Activated B cell treated with CpG ODN at 0.5 μM for 24 hours (primary cell): ENCODE measurements around the gene GPR137B. TPM values are rescaled to one million over a fixed set of nuclear protein-coding genes. Genes with fewer than 3 reads are reported as not detected.

Experiments used
- ATAC-seq: fragments of 200-7000 bp; cut with Tn5 transposase; one replicate; pipeline ENCODE4 v1.10.0; 2021; ENCODE audit warnings: low read depth, mild to moderate bottlenecking, moderate library complexity
- CTCF ChIA-PET: fragments of 350-600 bp; sonication (Branson Sonifier 250); formaldehyde crosslinking; loops from one replicate; lab custom pipeline; 2021; ENCODE audit warnings: antibody characterized with exemption; lab: Charles Lee
- POLR2A ChIA-PET: fragments of 350-600 bp; sonication (Branson Sonifier 250); formaldehyde crosslinking; loops from one replicate; lab custom pipeline; 2021; ENCODE audit warnings: antibody characterized with exemption; lab: Charles Lee
- DNase-seq: peaks from one replicate; pipeline ENCODE4 v3.0.0; 2022
- H3K27ac Mint-ChIP-seq: one replicate; pipeline ENCODE4 v1.8.0; 2020; ENCODE audit warnings: mixed read lengths
- H3K27me3 Mint-ChIP-seq: one replicate; pipeline ENCODE4 v1.8.0; 2021; ENCODE audit warnings: mixed read lengths
- H3K36me3 Mint-ChIP-seq: one replicate; pipeline ENCODE4 v1.8.0; 2021; ENCODE audit warnings: low read depth, mixed read lengths
- H3K4me1 Mint-ChIP-seq: one replicate; pipeline ENCODE4 v1.8.0; 2021; ENCODE audit warnings: mixed read lengths
- H3K4me3 Mint-ChIP-seq: one replicate; pipeline ENCODE4 v1.8.0; 2020; ENCODE audit warnings: mild to moderate bottlenecking, mixed read lengths
- H3K9me3 Mint-ChIP-seq: one replicate; pipeline ENCODE4 v1.8.0; 2020; ENCODE audit warnings: mixed read lengths
- intact Hi-C: fragments of 100-400 bp; cut with micrococcal nuclease; formaldehyde crosslinking; loops from one replicate; pipeline ENCODE4 v1.15.1; 2024
- total RNA-seq: library from RNA; stranded (reverse); gene quantifications from 2 replicates; pipeline ENCODE4 v1.2.3, GENCODE V29; 2022
- TF ChIP-seq, protein P1 (sequence below): fragments of 200-600 bp; IDR thresholded peaks from one replicate; pipeline ENCODE4 v1.8.0; 2022; ENCODE audit warnings: antibody characterized with exemption, mild to moderate bottlenecking

Gene GPR137B
- total RNA-seq, 1 donor from 2014 or later, result 11.8 TPM

DNA sequence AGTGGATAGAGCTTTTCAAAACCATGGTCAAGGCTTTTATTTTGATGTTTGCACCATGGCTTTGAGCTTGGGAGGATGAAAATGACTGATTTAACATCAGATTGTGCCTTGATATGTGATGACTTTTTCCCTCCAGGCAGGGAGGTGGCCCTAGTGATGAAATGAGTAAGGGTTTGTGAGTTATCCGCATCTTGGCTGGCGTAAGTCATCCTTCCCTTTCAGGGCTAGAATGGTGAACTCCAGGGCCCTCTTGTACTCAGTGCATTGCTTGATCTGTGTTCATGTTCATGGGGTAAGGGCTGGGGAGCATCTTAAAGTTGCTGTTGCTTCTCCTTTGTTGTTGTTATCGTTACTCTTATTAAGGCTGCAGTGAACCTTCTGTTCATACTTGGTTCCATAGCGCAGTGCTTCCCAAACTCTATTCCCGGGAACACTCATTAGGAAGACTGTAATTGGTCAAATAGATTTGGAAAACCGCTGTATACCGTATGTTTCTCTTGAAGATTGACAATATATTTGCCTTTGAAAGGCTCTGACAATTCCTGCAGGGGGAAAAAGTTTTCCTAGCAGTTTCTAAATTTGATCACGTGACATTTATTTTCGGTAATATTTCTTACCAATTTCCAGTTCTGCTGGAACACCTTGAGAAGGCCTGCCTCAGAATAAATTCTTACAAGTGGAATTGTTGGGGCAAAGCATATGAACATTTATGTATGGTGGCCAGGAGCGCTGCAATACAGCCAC is 23.1 kb downstream of the GPR137B start:
- peaks cover 1% of the 10 kb centered on the region for H3K27me3 Mint-ChIP-seq
- no peak for ATAC-seq

DNA sequence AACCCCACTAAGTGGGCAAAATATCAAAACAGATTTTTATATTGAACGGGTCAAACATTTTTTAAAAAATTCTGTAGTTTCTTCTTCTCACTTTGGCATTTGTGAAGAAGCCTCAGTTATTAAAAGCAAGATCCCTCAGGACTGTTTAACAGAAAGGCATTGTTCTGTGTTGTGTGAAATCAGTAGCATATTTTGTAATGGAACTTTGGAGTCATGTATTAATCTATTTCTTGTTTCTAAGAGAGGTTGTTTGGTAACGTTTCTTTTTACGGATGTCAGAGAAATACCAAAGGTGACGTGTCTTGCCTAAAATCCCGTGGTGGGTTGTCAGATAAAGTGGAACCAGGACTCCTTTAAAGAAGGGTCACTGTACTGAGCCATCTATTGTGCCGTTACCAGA is 23.7 kb downstream of the GPR137B start:
- peaks cover 23% of the 10 kb centered on the region for H3K4me1 Mint-ChIP-seq
- H3K36me3 Mint-ChIP-seq, result peaks cover 19% of the 10 kb centered on the region
- H3K27ac Mint-ChIP-seq, result no peak overlapping the region
- ChIA-PET POLR2A (no interaction called here), CTCF (no interaction called here)
- H3K9me3 Mint-ChIP-seq, result peaks cover 19% of the 10 kb centered on the region
- no peak for ATAC-seq
- intact Hi-C loops, result no loop called here
- no peak for DNase-seq
- peaks cover 1% of the 10 kb centered on the region for H3K27me3 Mint-ChIP-seq
- TF ChIP-seq, protein P1, sequence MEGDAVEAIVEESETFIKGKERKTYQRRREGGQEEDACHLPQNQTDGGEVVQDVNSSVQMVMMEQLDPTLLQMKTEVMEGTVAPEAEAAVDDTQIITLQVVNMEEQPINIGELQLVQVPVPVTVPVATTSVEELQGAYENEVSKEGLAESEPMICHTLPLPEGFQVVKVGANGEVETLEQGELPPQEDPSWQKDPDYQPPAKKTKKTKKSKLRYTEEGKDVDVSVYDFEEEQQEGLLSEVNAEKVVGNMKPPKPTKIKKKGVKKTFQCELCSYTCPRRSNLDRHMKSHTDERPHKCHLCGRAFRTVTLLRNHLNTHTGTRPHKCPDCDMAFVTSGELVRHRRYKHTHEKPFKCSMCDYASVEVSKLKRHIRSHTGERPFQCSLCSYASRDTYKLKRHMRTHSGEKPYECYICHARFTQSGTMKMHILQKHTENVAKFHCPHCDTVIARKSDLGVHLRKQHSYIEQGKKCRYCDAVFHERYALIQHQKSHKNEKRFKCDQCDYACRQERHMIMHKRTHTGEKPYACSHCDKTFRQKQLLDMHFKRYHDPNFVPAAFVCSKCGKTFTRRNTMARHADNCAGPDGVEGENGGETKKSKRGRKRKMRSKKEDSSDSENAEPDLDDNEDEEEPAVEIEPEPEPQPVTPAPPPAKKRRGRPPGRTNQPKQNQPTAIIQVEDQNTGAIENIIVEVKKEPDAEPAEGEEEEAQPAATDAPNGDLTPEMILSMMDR, result no peak
- no peak overlapping the region for H3K4me3 Mint-ChIP-seq

More for the DNA sequence above, 23.1 kb downstream of the GPR137B start:
- intact Hi-C loops, result no loop called here
- TF ChIP-seq, protein P1, result no peak
- Mint-ChIP-seq H3K4me1 (peaks cover 30% of the 10 kb centered on the region), H3K27ac (no peak overlapping the region), H3K9me3 (peaks cover 19% of the 10 kb centered on the region), H3K36me3 (peaks cover 23% of the 10 kb centered on the region), H3K4me3 (no peak overlapping the region)
- DNase-seq, result no peak
- ChIA-PET POLR2A (no interaction called here), CTCF (no interaction called here)

DNA sequence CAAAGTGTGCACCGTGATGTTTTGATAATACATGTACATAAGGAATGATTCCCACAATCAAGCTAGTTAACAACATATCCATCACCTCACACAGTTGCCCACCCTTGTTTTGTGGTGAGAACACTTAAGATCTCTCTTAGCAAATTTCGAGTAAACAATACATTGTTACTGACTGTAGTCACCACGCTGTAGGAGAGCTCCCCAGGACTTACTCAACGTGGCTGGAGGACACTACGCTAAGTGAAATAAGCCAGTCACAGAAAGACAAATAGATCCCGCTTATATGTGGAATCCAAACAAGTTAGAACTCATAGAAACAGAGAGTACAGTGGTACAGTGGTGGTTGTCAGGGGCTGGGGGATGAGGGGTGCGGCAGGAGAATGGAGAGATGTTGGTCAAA is 24.8 kb downstream of the GPR137B start:
- POLR2A ChIA-PET, result no interaction called here
- no peak for DNase-seq
- peaks cover 10% of the 10 kb centered on the region for H3K36me3 Mint-ChIP-seq
- H3K27ac Mint-ChIP-seq, result no peak overlapping the region
- peaks cover 15% of the 10 kb centered on the region for H3K4me1 Mint-ChIP-seq
- H3K4me3 Mint-ChIP-seq, result no peak overlapping the region
- TF ChIP-seq, protein P1, result no peak
- H3K27me3 Mint-ChIP-seq, result peaks cover 1% of the 10 kb centered on the region
- CTCF ChIA-PET, result no interaction called here
- no peak for ATAC-seq
- H3K9me3 Mint-ChIP-seq, result peaks cover 13% of the 10 kb centered on the region
- intact Hi-C loops, result no loop called here

DNA sequence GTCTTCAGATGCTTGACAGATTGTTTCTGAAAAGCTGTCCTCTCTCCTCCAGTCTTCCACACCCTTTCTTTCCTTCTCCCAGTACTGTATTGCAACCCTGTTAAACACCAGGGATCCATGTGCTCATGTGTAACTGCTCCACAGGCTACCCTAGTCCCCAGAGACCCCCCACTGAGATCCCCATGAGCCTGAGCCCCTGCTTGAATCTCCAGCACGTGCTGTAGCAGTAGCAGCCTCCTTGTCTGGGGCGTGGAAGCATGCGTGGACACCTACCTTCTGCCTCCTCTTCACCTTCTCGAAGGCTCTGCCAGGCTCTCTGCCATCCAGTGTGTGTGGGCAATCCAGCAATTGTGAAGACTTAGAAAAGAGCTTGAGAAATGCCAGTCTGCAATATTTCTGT is 25.2 kb downstream of the GPR137B start:
- intact Hi-C loops, result no loop called here
- H3K27ac Mint-ChIP-seq, result no peak overlapping the region
- TF ChIP-seq, protein P1, result no peak
- H3K36me3 Mint-ChIP-seq, result peaks cover 8% of the 10 kb centered on the region
- DNase-seq (no peak), ATAC-seq (no peak)
- H3K4me1 Mint-ChIP-seq, result peaks cover 15% of the 10 kb centered on the region
- peaks cover 13% of the 10 kb centered on the region for H3K9me3 Mint-ChIP-seq
- H3K4me3 Mint-ChIP-seq, result no peak overlapping the region
- H3K27me3 Mint-ChIP-seq, result peaks cover 1% of the 10 kb centered on the region
- ChIA-PET POLR2A (no interaction called here), CTCF (no interaction called here)

DNA sequence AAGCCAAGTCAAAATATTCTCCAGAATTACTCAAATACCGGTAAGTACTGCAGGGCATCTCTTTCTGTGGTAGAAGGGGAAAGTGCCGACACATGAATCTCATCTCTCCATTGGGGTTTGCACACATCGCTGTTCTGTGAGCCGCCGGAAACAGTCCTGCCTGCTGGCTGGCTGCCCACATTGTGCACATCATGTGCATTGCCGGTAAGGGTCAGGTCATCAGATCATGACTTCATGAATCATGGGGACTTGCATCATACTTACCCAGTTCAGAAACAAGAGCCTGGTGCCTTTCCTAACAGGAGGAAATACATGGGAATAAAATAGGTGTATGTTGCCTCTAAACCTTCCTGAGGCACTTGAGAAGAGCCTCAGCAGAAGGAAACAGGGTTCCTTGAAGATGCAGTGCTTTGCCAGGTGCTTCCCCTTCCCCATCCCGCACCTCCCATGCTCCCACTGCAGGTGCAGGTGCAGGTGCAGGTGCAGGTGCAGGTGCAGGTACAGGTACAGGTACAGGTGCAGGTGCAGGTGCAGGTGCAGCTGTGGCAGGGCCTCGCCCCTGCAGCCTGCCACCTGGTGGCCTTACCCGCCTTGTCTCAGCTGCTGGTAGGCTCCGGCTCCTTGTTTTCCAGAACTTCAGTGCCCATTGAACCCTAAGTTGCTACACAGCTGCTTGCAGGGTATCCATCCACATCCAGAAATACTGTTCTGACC is 26.5 kb downstream of the GPR137B start:
- H3K27me3 Mint-ChIP-seq, result peaks cover 1% of the 10 kb centered on the region
- peaks cover 5% of the 10 kb centered on the region for H3K4me1 Mint-ChIP-seq
- intact Hi-C loops, result no loop called here
- DNase-seq, result no peak
- POLR2A ChIA-PET, result no interaction called here
- no peak overlapping the region for H3K4me3 Mint-ChIP-seq
- CTCF ChIA-PET, result no interaction called here
- peaks cover 2% of the 10 kb centered on the region for H3K36me3 Mint-ChIP-seq
- no peak overlapping the region for H3K27ac Mint-ChIP-seq
- peak; percentile 18 for ATAC-seq
- TF ChIP-seq, protein P1, result no peak
- H3K9me3 Mint-ChIP-seq, result peaks cover 5% of the 10 kb centered on the region
